ENCODE results near the gene HOXD13.
A peak's percentile ranks its signal among the peaks of the same experiment; 100 is the strongest.

Gene HOXD13

DNA sequence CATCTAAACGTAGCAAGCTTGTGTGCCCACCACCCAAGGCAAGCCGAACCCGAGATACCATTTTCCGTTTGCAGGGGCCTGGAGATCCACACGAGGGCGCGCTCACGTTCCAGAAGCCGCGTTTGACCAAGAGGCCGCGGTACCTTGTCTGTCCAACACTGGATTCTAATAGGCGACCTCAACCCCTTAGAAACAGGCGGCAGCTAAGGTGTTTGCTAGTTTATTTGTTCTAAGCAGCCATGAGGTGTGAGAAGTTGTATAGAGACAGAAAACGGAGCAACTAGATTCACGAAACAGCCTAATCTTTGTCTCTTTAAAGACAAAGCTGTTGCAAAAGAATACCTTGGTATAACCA is 18.8 kb downstream of the HOXD13 start:
- no peaks in the 10 kb centered on the region for H3K4me1 ChIP-seq
- H3K9me3 ChIP-seq, result no peaks in the 10 kb centered on the region
- H3K4me3 ChIP-seq (ENCODE audit: low read depth, low read length), result peak overlapping the region; percentile 31
- H3K27me3 ChIP-seq, result peaks cover 49% of the 10 kb centered on the region
- peak; percentile 66 for DNase-seq
- H3K36me3 ChIP-seq, result no peaks in the 10 kb centered on the region; the same call in 1 of the 2 replicates
- TF ChIP-seq, protein P1, sequence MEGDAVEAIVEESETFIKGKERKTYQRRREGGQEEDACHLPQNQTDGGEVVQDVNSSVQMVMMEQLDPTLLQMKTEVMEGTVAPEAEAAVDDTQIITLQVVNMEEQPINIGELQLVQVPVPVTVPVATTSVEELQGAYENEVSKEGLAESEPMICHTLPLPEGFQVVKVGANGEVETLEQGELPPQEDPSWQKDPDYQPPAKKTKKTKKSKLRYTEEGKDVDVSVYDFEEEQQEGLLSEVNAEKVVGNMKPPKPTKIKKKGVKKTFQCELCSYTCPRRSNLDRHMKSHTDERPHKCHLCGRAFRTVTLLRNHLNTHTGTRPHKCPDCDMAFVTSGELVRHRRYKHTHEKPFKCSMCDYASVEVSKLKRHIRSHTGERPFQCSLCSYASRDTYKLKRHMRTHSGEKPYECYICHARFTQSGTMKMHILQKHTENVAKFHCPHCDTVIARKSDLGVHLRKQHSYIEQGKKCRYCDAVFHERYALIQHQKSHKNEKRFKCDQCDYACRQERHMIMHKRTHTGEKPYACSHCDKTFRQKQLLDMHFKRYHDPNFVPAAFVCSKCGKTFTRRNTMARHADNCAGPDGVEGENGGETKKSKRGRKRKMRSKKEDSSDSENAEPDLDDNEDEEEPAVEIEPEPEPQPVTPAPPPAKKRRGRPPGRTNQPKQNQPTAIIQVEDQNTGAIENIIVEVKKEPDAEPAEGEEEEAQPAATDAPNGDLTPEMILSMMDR (IDR thresholded peaks at IDR 0.05; ENCODE audit: low read depth, low read length), result peak; percentile 78

DNA sequence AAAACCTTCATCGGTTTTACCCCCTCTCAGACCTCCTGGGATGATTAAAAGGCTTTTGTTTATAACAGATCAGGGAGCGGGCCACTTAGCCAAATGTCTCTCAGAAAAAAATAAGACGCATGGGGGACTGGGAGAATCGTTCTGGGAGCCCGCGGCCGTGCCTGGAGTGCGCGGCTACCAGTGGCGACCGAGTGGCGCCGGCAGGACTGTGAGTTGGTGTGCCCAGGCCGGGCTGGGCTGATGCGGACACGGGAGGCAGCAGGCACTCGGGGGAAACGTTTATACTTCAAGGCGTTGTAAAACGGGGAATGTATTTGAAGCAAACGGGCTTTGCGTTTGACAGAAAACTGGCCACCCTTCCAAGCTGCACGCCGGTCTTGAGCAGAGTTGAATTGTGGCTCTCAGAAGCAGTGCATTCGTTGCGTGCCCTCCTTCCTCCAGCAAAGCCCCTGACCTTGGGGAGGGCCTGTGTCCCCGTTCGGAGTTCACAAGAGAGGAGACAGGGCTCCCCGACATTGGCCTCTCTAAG is 19.4 kb downstream of the HOXD13 start:
- H3K4me1 ChIP-seq, result 0 out of 2 replicates have a peak, but pooled peaks cover 3% of the 10 kb centered on the region
- H3K4me3 ChIP-seq (ENCODE audit: low read depth, low read length), result peak overlapping the region; percentile 31
- H3K36me3 ChIP-seq, result no peaks in the 10 kb centered on the region; the same call in 1 of the 2 replicates
- H3K9me3 ChIP-seq, result no peaks in the 10 kb centered on the region
- peaks cover 43% of the 10 kb centered on the region for H3K27me3 ChIP-seq
- DNase-seq, result no peak
- TF ChIP-seq, protein P1 (IDR thresholded peaks at IDR 0.05; ENCODE audit: low read depth, low read length), result no peak

DNA sequence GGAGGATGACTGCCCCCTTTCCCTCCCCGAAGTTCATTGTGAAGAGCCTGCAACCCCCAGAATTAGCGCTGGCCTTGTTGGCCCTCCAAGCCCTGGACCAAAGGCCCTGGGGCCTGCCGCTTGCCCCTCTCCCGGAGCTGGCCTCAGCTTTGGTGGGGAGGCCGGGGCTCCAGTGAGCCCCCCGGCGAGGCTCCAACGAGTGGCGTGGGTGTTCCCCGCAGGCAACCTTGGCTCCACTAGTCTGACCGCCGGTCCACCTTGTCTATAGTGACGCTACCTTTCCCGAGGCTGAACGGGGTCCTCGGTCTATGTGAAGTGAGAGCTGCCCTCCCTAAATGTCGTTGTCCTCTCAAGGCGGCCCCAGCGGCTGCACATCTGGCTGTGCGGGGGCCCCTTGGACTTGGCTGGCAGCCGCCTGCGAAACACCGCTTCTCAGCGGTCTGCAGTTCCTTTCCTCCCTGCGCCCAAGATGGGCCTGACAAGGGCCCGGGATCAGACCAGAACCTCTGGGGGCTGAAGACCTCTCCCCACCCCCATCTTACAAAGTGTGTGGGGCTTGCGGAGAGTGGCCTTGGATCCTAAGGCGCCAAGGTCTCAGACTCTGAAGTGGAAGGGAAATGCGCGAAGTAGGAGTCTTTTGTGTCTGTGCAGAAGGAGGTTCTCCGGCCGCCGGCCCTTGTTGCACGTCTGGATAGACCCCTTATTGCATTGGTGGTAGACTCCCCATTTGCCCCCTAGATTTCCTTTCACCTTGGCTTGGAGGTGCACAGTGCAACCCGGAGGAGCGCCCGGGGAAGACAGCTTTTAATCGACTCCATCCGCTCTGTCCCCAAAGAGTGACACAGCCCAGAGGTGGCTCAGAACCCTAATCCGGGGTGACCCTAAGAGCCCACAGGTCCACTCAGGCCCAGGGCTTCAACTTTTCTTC is 20.1 kb downstream of the HOXD13 start:
- Histone ChIP-seq H3K4me1 (0 out of 2 replicates have a peak, but pooled peaks cover 3% of the 10 kb centered on the region), H3K9me3 (no peaks in the 10 kb centered on the region), H3K36me3 (no peaks in the 10 kb centered on the region; the same call in 1 of the 2 replicates), H3K27me3 (peaks cover 43% of the 10 kb centered on the region), H3K4me3 (ENCODE audit: low read depth, low read length) (no peak overlapping the region)
- DNase-seq, result no peak
- TF ChIP-seq, protein P1 (IDR thresholded peaks at IDR 0.05; ENCODE audit: low read depth, low read length), result no peak

DNA sequence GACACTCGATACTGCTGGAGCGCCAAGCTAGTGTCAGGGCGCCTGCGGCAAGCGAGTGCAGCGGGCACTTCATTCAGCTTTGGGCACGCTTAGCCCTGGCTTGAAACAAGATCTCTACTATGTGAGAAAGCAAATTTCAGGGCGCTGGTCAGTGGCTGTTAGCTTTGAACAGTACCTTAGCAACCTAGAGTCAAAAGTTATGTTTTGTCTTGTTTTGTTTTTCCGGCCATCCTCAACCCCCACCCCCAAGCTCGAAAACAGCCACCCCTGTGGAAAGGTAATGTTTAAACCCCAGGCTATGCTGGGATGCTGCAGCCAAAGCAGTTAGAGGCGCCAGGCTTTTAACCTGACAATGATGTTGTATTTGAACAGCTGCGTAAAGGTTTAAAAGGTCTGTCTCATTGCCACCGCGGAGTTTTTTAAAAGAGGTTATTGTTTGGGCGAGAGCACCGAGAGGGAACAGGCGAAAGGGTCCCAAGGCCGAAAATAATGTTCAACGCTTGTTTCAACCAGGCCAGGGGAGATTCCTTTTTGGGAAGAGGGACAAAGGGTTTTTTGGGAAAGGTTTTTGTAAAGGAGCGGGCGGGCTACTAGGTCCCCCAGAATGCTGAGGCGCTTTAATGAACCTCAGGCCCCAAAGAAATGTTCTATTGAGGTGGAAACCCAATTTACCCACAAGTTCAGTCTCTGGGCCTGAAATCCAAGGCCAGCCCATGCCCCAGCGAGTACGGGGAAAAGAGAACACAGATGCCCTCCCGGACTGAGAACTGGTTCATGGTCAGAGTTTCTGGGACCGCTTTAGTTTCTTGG is 21.8 kb downstream of the HOXD13 start:
- H3K4me3 ChIP-seq (ENCODE audit: low read depth, low read length), result no peak overlapping the region
- H3K4me1 ChIP-seq, result 0 out of 2 replicates have a peak, but pooled peaks cover 3% of the 10 kb centered on the region
- no peaks in the 10 kb centered on the region for H3K9me3 ChIP-seq
- H3K27me3 ChIP-seq, result peaks cover 31% of the 10 kb centered on the region
- no peak for DNase-seq
- no peaks in the 10 kb centered on the region; the same call in 1 of the 2 replicates for H3K36me3 ChIP-seq
- TF ChIP-seq, protein P1 (IDR thresholded peaks at IDR 0.05; ENCODE audit: low read depth, low read length), result no peak

DNA sequence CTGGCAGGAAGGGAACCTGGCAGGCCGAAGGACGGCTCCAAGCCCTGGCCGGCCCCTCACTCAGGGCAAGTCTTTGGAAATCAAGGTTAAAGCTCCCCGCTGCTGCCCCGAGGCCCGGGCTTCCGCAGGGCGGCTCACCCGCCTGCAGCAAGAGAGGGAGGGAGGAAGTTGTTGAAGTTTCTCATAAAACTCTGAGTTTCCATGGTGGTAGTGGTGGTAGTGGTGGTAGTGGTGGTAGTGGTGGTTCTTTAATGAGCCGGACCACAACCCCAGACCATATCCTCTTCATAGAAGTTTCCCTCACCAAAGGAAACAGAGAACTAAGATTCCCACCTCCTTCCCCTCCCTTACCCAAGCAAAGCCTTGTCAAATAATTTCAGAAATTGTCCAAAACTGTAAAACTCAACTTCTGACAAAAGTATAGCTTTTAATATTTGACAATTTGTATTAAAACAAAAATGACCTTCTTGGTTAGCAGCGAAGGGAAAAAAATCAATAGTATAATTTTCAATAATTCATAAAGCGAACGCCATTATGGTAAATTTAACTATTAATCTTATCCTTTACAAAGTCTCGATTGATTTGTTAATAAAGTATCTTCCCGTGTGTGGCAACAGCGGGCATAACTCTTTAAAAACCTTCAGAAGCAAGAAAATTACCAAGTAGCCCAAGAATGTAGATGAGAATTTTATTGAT is 22.6 kb downstream of the HOXD13 start:
- H3K27me3 ChIP-seq, result peaks cover 24% of the 10 kb centered on the region
- 0 out of 2 replicates have a peak, but pooled peaks cover 3% of the 10 kb centered on the region for H3K4me1 ChIP-seq
- H3K9me3 ChIP-seq, result no peaks in the 10 kb centered on the region
- TF ChIP-seq, protein P1 (IDR thresholded peaks at IDR 0.05; ENCODE audit: low read depth, low read length), result no peak
- DNase-seq, result no peak
- H3K4me3 ChIP-seq (ENCODE audit: low read depth, low read length), result no peak overlapping the region
- no peaks in the 10 kb centered on the region; the same call in 1 of the 2 replicates for H3K36me3 ChIP-seq

Measured in BE2C (cell line).